Endodermal cell (in vitro differentiated cells): ENCODE data around the gene SYNGR1. TPM values are rescaled to one million over a fixed set of nuclear protein-coding genes. Genes with fewer than 3 reads are reported as not detected.

Source experiments
- DNase-seq: peaks from one replicate; pipeline ENCODE4 v3.0.0-alpha.2; 2017
- H3K27ac ChIP-seq: 2 replicates; pipeline ENCODE4 v1.5.1; 2013; ENCODE audit warnings: mild to moderate bottlenecking, low read depth, low read length, moderate library complexity
- H3K27me3 ChIP-seq: 2 replicates; pipeline ENCODE4 v1.6.1; 2013; ENCODE audit warnings: mild to moderate bottlenecking, low read length, moderate library complexity; ENCODE audit not compliant: insufficient read depth, control insufficient read depth, poor library complexity, severe bottlenecking
- H3K36me3 ChIP-seq: 2 replicates; pipeline ENCODE4 v1.7.0; 2013; ENCODE audit warnings: mild to moderate bottlenecking, low read length, moderate library complexity; ENCODE audit not compliant: control insufficient read depth, insufficient read depth
- H3K4me1 ChIP-seq: one replicate; pipeline ENCODE4 v1.7.0; 2013; ENCODE audit warnings: low read length; ENCODE audit not compliant: control insufficient read depth, insufficient read depth
- H3K4me3 ChIP-seq: 2 replicates; pipeline ENCODE4 v1.5.1; 2013; ENCODE audit warnings: mild to moderate bottlenecking, low read length, moderate library complexity
- H3K9ac ChIP-seq: 2 replicates; pipeline ENCODE4 v1.6.1; 2013; ENCODE audit warnings: mild to moderate bottlenecking, low read length, moderate library complexity; ENCODE audit not compliant: poor library complexity, severe bottlenecking; ENCODE audit errors: extremely low read depth
- H3K9me3 ChIP-seq: 2 replicates; pipeline ENCODE4 v1.6.1; 2013; ENCODE audit warnings: mild to moderate bottlenecking, low read length, moderate library complexity; ENCODE audit not compliant: control insufficient read depth
- H3K27ac Mint-ChIP-seq: 2 replicates; pipeline ENCODE4 v1.8.0; 2020; ENCODE audit warnings: mixed read lengths
- H3K27me3 Mint-ChIP-seq: 2 replicates; pipeline ENCODE4 v1.8.0; 2021; ENCODE audit warnings: mild to moderate bottlenecking, mixed read lengths; ENCODE audit not compliant: insufficient read depth
- H3K36me3 Mint-ChIP-seq: 2 replicates; pipeline ENCODE4 v1.8.0; 2020; ENCODE audit warnings: low read depth, mixed read lengths
- H3K4me1 Mint-ChIP-seq: 2 replicates; pipeline ENCODE4 v1.8.0; 2020; ENCODE audit warnings: mixed read lengths
- H3K4me3 Mint-ChIP-seq: 2 replicates; pipeline ENCODE4 v1.8.0; 2020; ENCODE audit warnings: mild to moderate bottlenecking, moderate library complexity, mixed read lengths
- H3K9me3 Mint-ChIP-seq: 2 replicates; pipeline ENCODE4 v1.8.0; 2020; ENCODE audit warnings: mild to moderate bottlenecking, mixed read lengths
- WGBS, 2 experiments: methylation state at CpG; one replicate each; pipeline versions ENCODE4 v1.1.5 to v1.1.7; 2013; ENCODE audit warnings: missing lambda C conversion rate in 2 of 2, mixed read lengths in 1 of 2; ENCODE audit not compliant: insufficient coverage in 1 of 2, insufficient read length in 1 of 2; 5-methylcytosine and 5-hydroxymethylcytosine counted together
- total RNA-seq, 2 donors: library from RNA; stranded (reverse); fragmentation: NEBNext Ultra II Directional in 1 of 2; extraction: Animal tissue kit (Norgen Biotek cat#: 25700) in 1 of 2; gene quantifications; 2 replicates in 1 of 2; 3 replicates in 1 of 2; pipeline ENCODE4 v1.2.1, GENCODE V29; 2021
- TF ChIP-seq, protein P1 (sequence below): fragments of 200-600 bp; sonication (generic); conservative IDR thresholded peaks from 2 replicates; pipeline ENCODE4 v1.5.0; 2021; ENCODE audit warnings: antibody characterized with exemption, mild to moderate bottlenecking

The SYNGR1 gene
- total RNA-seq, 2 donors from 2014 or later: 19.0 to 36.3 TPM

DNA sequence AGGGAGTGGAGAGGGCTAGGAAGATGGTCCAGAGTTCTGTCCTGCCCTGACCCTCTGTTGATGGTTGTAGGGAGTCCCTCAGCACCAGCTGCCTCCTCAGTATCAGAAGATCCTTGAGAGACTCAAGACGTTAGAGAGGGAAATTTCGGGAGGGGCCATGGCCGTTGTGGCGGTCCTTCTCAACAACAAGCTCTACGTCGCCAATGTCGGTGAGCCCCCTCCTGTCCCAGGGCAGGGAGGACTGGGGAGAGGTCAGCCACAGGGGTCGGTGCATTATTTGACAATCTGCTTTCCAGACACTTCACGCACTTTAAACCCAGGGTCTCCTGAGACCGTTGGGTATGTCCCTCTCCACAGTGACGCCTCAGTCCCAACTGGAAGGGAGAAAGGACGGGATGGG, 67.8 kb downstream of the SYNGR1 start:
- H3K36me3 ChIP-seq: peaks cover 28% of the 10 kb centered on the region
- no peak overlapping the region for H3K4me3 ChIP-seq
- TF ChIP-seq, protein P1, sequence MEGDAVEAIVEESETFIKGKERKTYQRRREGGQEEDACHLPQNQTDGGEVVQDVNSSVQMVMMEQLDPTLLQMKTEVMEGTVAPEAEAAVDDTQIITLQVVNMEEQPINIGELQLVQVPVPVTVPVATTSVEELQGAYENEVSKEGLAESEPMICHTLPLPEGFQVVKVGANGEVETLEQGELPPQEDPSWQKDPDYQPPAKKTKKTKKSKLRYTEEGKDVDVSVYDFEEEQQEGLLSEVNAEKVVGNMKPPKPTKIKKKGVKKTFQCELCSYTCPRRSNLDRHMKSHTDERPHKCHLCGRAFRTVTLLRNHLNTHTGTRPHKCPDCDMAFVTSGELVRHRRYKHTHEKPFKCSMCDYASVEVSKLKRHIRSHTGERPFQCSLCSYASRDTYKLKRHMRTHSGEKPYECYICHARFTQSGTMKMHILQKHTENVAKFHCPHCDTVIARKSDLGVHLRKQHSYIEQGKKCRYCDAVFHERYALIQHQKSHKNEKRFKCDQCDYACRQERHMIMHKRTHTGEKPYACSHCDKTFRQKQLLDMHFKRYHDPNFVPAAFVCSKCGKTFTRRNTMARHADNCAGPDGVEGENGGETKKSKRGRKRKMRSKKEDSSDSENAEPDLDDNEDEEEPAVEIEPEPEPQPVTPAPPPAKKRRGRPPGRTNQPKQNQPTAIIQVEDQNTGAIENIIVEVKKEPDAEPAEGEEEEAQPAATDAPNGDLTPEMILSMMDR: no peak
- WGBS, 2 experiments: 94 to 97% methylated on average over 12 of the region's 12 CpGs
- no peaks in the 10 kb centered on the region for H3K9me3 ChIP-seq
- no peaks in the 10 kb centered on the region for H3K4me1 Mint-ChIP-seq
- no peak for DNase-seq
- no peak overlapping the region for H3K27ac ChIP-seq
- H3K27me3 ChIP-seq: no peaks in the 10 kb centered on the region
- peaks cover 36% of the 10 kb centered on the region for H3K36me3 Mint-ChIP-seq
- H3K27me3 Mint-ChIP-seq: no peaks in the 10 kb centered on the region
- no peak overlapping the region for H3K4me3 Mint-ChIP-seq
- H3K9me3 Mint-ChIP-seq: no peaks in the 10 kb centered on the region
- no peaks in the 10 kb centered on the region for H3K4me1 ChIP-seq
- no peak overlapping the region for H3K9ac ChIP-seq
- H3K27ac Mint-ChIP-seq: no peak overlapping the region

- no peak overlapping the region for H3K27ac Mint-ChIP-seq
- H3K36me3 Mint-ChIP-seq: peaks cover 40% of the 10 kb centered on the region
- WGBS, 2 experiments: 91 to 92% methylated on average over 5 to 12 of the region's 12 CpGs
Measured at GRCh38 chr22:39418696-39419095, 68.9 kb downstream of the SYNGR1 start.

GRCh38 chr22:39419096-39419495, 69.3 kb downstream of the SYNGR1 start:
- no peaks in the 10 kb centered on the region for H3K9me3 Mint-ChIP-seq
- no peak for DNase-seq
- H3K27ac ChIP-seq: no peak overlapping the region
- H3K4me1 ChIP-seq: no peaks in the 10 kb centered on the region
- no peak overlapping the region for H3K27ac Mint-ChIP-seq
- 94 to 100% methylated on average over 3 to 6 of the region's 6 CpGs for WGBS, 2 experiments
- H3K9ac ChIP-seq: no peak overlapping the region
- no peaks in the 10 kb centered on the region for H3K9me3 ChIP-seq
- no peak overlapping the region for H3K4me3 Mint-ChIP-seq
- H3K27me3 Mint-ChIP-seq: no peaks in the 10 kb centered on the region
- H3K27me3 ChIP-seq: no peaks in the 10 kb centered on the region
- no peaks in the 10 kb centered on the region for H3K4me1 Mint-ChIP-seq
- peaks cover 36% of the 10 kb centered on the region for H3K36me3 ChIP-seq
- H3K4me3 ChIP-seq: no peak overlapping the region
- TF ChIP-seq, protein P1: no peak
- H3K36me3 Mint-ChIP-seq: peaks cover 44% of the 10 kb centered on the region

More at GRCh38 chr22:39418696-39419095, 68.9 kb downstream of the SYNGR1 start:
- H3K4me3 Mint-ChIP-seq: no peak overlapping the region
- Histone ChIP-seq H3K27me3 (no peaks in the 10 kb centered on the region), H3K4me3 (no peak overlapping the region), H3K9me3 (no peaks in the 10 kb centered on the region), H3K27ac (no peak overlapping the region), H3K36me3 (peaks cover 32% of the 10 kb centered on the region), H3K9ac (no peak overlapping the region), H3K4me1 (no peaks in the 10 kb centered on the region)
- no peaks in the 10 kb centered on the region for H3K9me3 Mint-ChIP-seq
- DNase-seq: no peak
- no peaks in the 10 kb centered on the region for H3K27me3 Mint-ChIP-seq
- TF ChIP-seq, protein P1: no peak
- H3K4me1 Mint-ChIP-seq: no peaks in the 10 kb centered on the region
